ENCODE results near the gene DGKH. TPM values are rescaled to one million over a fixed set of nuclear protein-coding genes. Genes with fewer than 3 reads are reported as not detected.

Gene DGKH
- total RNA-seq, 4 donors from 2014 or later = 15.0 to 20.8 (median 17.1) TPM

DNA sequence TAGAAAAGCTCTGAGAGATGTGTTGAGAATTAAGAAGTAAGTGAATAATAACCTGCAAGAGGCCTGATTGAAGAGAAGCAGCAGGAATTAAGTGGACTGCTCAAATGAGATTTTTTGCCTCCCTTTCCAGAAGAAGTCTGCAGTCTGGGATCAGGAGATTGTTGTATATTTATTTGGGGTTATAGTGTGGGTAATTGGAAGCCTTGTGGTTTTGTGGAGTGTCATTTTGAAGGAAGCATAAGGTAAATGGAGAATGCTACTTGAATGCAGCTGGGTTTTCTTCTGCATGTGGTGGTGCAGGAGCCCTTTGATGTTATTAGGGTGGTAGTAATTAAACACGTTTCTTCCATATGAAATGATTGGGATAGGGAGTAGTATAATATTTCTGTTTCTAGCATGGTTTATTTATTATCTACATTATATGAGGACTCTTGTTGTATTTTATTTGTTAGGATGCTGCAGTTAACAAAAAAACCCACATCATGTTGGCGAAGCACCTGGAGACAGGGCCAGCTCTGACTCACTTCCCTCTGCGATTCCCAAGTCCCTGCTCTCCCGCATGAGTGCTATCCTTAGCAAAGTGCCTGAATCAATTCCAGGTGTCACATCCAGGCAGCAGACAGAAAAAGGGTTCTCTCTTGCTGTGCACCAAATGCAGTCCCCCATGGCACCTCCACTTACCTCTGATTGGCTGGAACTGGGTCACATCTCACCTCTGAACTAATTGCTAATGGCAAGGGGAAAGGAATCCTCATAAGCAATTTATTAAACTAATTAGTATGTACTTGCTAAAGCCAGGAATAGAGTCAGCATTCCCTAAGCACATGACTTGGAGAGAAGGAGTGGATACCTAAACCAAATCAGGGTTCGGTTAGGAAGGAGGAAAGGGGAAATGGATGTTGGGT lies 54.8 kb downstream of the DGKH start:
- 85% methylated on average over 5 of the region's 5 CpGs for WGBS
- Histone ChIP-seq H3K4me1 (peaks cover 4 to 18% (median 9%) of the 10 kb centered on the region in 4 donors), H3K9me3 (peaks cover 0 to 10% (median 2%) of the 10 kb centered on the region in 4 donors), H3K36me3 (no peaks in the 10 kb centered on the region), H3K27me3 (no peaks in the 10 kb centered on the region), H3K4me3 (no peak overlapping the region), H3K27ac (replicated peaks in 1 of 4) (no peak overlapping the region)
- TF ChIP-seq, protein P1, sequence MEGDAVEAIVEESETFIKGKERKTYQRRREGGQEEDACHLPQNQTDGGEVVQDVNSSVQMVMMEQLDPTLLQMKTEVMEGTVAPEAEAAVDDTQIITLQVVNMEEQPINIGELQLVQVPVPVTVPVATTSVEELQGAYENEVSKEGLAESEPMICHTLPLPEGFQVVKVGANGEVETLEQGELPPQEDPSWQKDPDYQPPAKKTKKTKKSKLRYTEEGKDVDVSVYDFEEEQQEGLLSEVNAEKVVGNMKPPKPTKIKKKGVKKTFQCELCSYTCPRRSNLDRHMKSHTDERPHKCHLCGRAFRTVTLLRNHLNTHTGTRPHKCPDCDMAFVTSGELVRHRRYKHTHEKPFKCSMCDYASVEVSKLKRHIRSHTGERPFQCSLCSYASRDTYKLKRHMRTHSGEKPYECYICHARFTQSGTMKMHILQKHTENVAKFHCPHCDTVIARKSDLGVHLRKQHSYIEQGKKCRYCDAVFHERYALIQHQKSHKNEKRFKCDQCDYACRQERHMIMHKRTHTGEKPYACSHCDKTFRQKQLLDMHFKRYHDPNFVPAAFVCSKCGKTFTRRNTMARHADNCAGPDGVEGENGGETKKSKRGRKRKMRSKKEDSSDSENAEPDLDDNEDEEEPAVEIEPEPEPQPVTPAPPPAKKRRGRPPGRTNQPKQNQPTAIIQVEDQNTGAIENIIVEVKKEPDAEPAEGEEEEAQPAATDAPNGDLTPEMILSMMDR (IDR thresholded peaks at IDR 0.05) = no peak
- TF ChIP-seq POLR2A (IDR thresholded peaks at IDR 0.05; ENCODE audit: low read depth) = no peak
- DNase-seq (ENCODE audit: extremely low spot score) = no peak
- intact Hi-C loops (cut with DNase I) = loop anchor here (10.0 kb wide), 1 partner anchor 748 kb away; no protein-coding TSS in a partner anchor

DNA sequence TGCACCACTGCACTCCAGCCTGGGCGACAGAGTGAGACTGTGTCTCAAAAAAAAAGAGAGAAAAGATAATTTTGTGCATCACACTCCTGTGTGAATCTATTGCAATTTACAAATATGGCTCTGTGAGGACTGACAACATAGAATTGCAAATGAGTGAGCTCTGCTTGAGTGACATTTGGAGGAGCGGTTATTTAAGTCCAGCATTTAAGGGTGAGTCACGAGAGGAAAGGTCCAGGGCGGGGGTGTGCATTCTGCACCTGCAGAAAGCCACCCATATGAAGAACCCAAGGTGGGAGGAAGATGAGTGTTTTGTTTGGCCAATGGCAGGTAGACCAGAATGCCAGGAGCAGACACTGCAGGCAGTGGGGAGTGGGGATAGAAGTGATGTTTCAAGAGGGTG lies 58.5 kb downstream of the DGKH start:
- no peaks in the 10 kb centered on the region for H3K36me3 ChIP-seq
- intact Hi-C loops (cut with DNase I) = loop anchor here (10.0 kb wide), 1 partner anchor 752 kb away; no protein-coding TSS in a partner anchor
- peaks cover 0 to 10% (median 2%) of the 10 kb centered on the region in 4 donors for H3K9me3 ChIP-seq
- WGBS = 88% methylated on average over 4 of the region's 4 CpGs
- H3K27ac ChIP-seq (replicated peaks in 1 of 4) = no peak overlapping the region
- TF ChIP-seq EP300 (IDR thresholded peaks at IDR 0.05) (no peak), POLR2A (IDR thresholded peaks at IDR 0.05; ENCODE audit: low read depth) (no peak), POLR2AphosphoS5 (IDR thresholded peaks at IDR 0.05) (no peak)
- TF ChIP-seq, protein P1 (IDR thresholded peaks at IDR 0.05) = no peak
- H3K27me3 ChIP-seq = no peaks in the 10 kb centered on the region
- no peak overlapping the region for H3K4me3 ChIP-seq
- H3K4me1 ChIP-seq = peaks cover 4 to 17% (median 12%) of the 10 kb centered on the region in 4 donors
- no peak for DNase-seq (ENCODE audit: extremely low spot score)

DNA sequence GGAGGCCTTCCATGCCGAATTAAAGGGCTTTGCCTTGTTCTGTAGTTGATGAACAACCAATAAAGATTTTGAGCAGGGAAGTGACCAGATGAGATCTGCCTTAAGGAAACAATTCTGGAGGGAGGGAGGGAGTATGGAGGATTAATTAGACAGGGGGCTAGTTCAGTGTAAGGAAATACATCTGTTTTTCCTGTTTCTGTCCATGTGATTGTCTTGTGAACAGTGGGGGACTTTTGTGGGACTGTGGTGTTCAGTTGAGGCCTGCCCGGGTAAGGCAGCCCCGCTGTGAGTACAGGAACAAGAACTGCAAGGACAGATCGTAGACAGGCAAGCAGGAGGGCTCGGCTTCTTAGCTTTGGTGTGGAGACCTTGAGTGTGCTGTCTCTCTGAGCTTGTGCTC lies 59.0 kb downstream of the DGKH start:
- Histone ChIP-seq H3K27ac (replicated peaks in 1 of 4) (no peak overlapping the region), H3K27me3 (no peaks in the 10 kb centered on the region), H3K4me1 (peaks cover under 1 to 13% (median 8%) of the 10 kb centered on the region in 4 donors), H3K4me3 (no peak overlapping the region), H3K36me3 (no peaks in the 10 kb centered on the region), H3K9me3 (peaks cover 0 to 10% (median 2%) of the 10 kb centered on the region in 4 donors)
- no peak for DNase-seq (ENCODE audit: extremely low spot score)
- 84% methylated on average over 5 of the region's 5 CpGs for WGBS
- no peak for TF ChIP-seq EP300 (IDR thresholded peaks at IDR 0.05)
- no peak for TF ChIP-seq POLR2AphosphoS5 (IDR thresholded peaks at IDR 0.05)
- no peak for TF ChIP-seq POLR2A (IDR thresholded peaks at IDR 0.05; ENCODE audit: low read depth)
- TF ChIP-seq, protein P1 (IDR thresholded peaks at IDR 0.05) = no peak
- intact Hi-C loops (cut with DNase I) = loop anchor here (10.0 kb wide), 1 partner anchor 753 kb away; no protein-coding TSS in a partner anchor

DNA sequence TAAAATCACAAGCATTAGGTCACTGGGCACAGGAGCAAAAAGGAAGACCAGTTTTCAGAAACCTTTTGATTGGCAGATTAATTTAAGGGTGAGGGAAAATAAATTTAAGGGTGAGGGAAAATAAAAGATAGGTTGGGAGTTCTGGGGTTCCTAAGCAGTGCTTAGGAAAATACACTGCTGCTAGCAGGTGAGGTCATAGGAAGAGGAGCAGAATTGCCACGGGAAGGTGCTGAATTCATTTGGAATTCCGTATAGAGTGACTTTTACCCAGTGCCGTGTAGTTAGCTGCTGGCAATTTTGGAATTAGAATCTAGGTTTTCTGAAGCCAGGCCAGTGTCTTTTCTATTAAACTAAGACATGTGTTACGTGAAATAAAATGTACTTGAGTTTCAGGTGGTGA lies 59.8 kb downstream of the DGKH start:
- Histone ChIP-seq H3K27ac (replicated peaks in 1 of 4) (no peak overlapping the region), H3K4me1 (peaks cover 0 to 13% (median 8%) of the 10 kb centered on the region in 4 donors), H3K27me3 (no peaks in the 10 kb centered on the region), H3K9me3 (peaks cover 0 to 10% (median 2%) of the 10 kb centered on the region in 4 donors), H3K4me3 (no peak overlapping the region), H3K36me3 (no peaks in the 10 kb centered on the region)
- TF ChIP-seq POLR2A (IDR thresholded peaks at IDR 0.05; ENCODE audit: low read depth) = no peak
- no peak for TF ChIP-seq POLR2AphosphoS5 (IDR thresholded peaks at IDR 0.05)
- TF ChIP-seq, protein P1 (IDR thresholded peaks at IDR 0.05) = no peak
- no peak for TF ChIP-seq EP300 (IDR thresholded peaks at IDR 0.05)
- intact Hi-C loops (cut with DNase I) = loop anchor here (2.0 to 10.0 kb wide), 2 partner anchors 439 to 753 kb away; no protein-coding TSS in a partner anchor
- WGBS = 94% methylated on average over 4 of the region's 4 CpGs
- DNase-seq (ENCODE audit: extremely low spot score) = no peak

Data from esophagus muscularis mucosa (tissue), 4 donors.